Gastroesophageal sphincter (tissue), 4 donors: Measurements from ENCODE around the gene VEPH1. TPM values are rescaled to one million over a fixed set of nuclear protein-coding genes. Genes with fewer than 3 reads are reported as not detected.

Experiments used
- ATAC-seq: fragments of 150-250 bp; one replicate; pipeline ENCODE4 v1.9.1; 2016; ENCODE audit warnings: mild to moderate bottlenecking, moderate library complexity
- H3K27ac ChIP-seq, 4 donors: fragments of 200-600 bp; sonication (generic) in 3 of 4; 1 replicate in 3 of 4; 2 replicates in 1 of 4; pipeline ENCODE4 v1.5.1; 2016 to 2019
- H3K27me3 ChIP-seq: fragments of 200-600 bp; sonication (generic); one replicate; pipeline ENCODE4 v1.5.1; 2019
- H3K36me3 ChIP-seq, 2 donors: fragments of 200-600 bp; sonication (generic); one replicate each; pipeline ENCODE4 v1.5.1; 2019; ENCODE audit warnings: control low read depth in 1 of 2
- H3K4me1 ChIP-seq, 3 donors: fragments of 200-600 bp; sonication (generic); 1 replicate in 2 of 3; 2 replicates in 1 of 3; pipeline ENCODE4 v1.5.1; 2016 to 2019; ENCODE audit warnings: control low read depth in 2 of 3
- H3K4me3 ChIP-seq, 2 donors: fragments of 200-600 bp; sonication (generic); one replicate each; pipeline ENCODE4 v1.5.1; 2019; ENCODE audit warnings: mild to moderate bottlenecking in 1 of 2, moderate library complexity in 1 of 2
- H3K9me3 ChIP-seq, 3 donors: fragments of 200-600 bp; sonication (generic); one replicate each; pipeline ENCODE4 v1.5.1; 2017 to 2019; ENCODE audit warnings: control low read depth in 2 of 3
- CTCF ChIP-seq, 4 experiments: fragments of 200-600 bp in 2 of 4; fragments of 450-650 bp in 2 of 4; sonication (generic) in 1 of 4; IDR thresholded peaks; one replicate each; pipeline ENCODE4 v1.5.1; 2017 to 2019; ENCODE audit warnings: antibody characterized with exemption in 4 of 4, mild to moderate bottlenecking in 2 of 4, moderate library complexity in 2 of 4
- EP300 ChIP-seq: sonication (generic); formaldehyde crosslinking; IDR thresholded peaks from one replicate; pipeline ENCODE4 v1.6.1; 2017; ENCODE audit warnings: antibody characterized with exemption, mild to moderate bottlenecking
- POLR2A ChIP-seq, 2 donors: fragments of 450-650 bp; IDR thresholded peaks; one replicate each; pipeline ENCODE4 v1.6.1; 2017; ENCODE audit warnings: antibody characterized with exemption in 2 of 2, mild to moderate bottlenecking in 2 of 2, moderate library complexity in 1 of 2
- POLR2AphosphoS5 ChIP-seq: sonication (generic); formaldehyde crosslinking; IDR thresholded peaks from one replicate; pipeline ENCODE4 v1.6.1; 2017; ENCODE audit warnings: antibody characterized with exemption
- WGBS, 2 donors: methylation state at CpG; one replicate each; pipeline ENCODE4 v1.1.5; 2018; ENCODE audit warnings: low coverage in 1 of 2; 5-methylcytosine and 5-hydroxymethylcytosine counted together
- total RNA-seq, 4 donors: library from RNA; depleted of rRNA; stranded (reverse); fragments of >200 nt; gene quantifications; one replicate each; pipeline ENCODE4 v1.1.0, GENCODE V29; 2016

The VEPH1 gene
- total RNA-seq, 4 donors from 2014 or later: 0.62 to 2.3 (median 1.7) TPM

GRCh38 chr3:157471064-157471463 lies 32.2 kb downstream of the VEPH1 start:
- ATAC-seq: no peak
- TF ChIP-seq EP300 (no peak), CTCF (IDR thresholded peaks at IDR 0.05) (no peak), POLR2AphosphoS5 (no peak), POLR2A (IDR thresholded peaks at IDR 0.05) (no peak)
- Histone ChIP-seq H3K36me3 (no peaks in the 10 kb centered on the region), H3K4me1 (no peaks in the 10 kb centered on the region), H3K4me3 (no peak overlapping the region), H3K9me3 (no peaks in the 10 kb centered on the region), H3K27ac (no peak overlapping the region), H3K27me3 (no peaks in the 10 kb centered on the region)
- WGBS, 2 donors: 55 to 86% methylated on average over 1 of the region's 1 CpG

DNA sequence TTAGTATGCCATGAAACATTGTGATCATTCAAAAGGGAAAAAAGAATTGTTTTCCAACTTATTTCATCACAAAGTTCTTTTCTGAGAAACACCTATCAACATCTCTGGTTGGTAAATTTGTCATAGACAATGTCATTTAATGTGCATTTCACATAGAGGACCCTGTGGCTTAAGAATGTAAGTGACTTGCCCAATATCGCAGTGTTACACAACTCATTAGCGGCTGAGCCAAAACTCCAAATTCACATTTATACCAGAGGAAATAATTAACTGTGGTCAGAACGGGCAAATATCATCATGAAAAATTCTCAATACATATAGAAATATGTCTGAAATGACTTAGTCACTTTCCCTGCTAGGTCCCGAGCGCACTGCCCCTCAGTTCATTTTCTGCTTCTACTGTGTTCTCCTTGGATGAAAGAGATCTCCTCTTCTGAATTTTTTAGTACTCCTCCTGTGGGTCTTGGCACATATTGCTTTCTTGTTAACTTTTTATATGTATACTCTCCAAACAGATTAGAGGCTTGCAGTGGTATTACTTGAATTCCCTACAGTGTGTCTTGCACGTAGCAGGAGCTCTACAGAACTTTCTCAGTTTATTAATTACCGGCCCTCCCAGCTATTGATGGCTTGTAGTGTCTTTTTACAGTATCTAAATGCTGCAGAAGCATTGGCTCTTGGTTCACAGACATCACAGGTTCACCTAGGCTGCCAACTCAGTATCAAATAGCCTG lies 33.5 kb downstream of the VEPH1 start:
- Histone ChIP-seq H3K4me1 (no peaks in the 10 kb centered on the region), H3K27me3 (no peaks in the 10 kb centered on the region), H3K9me3 (no peaks in the 10 kb centered on the region), H3K4me3 (no peak overlapping the region), H3K27ac (no peak overlapping the region), H3K36me3 (no peaks in the 10 kb centered on the region)
- TF ChIP-seq POLR2AphosphoS5 (no peak), EP300 (no peak), POLR2A (IDR thresholded peaks at IDR 0.05) (no peak), CTCF (IDR thresholded peaks at IDR 0.05) (no peak)
- ATAC-seq: no peak
- 80 to 88% methylated on average over 6 to 7 of the region's 7 CpGs for WGBS, 2 donors

- no peak overlapping the region for H3K27ac ChIP-seq
- ATAC-seq: no peak
- no peak overlapping the region for H3K4me3 ChIP-seq
- no peaks in the 10 kb centered on the region for H3K4me1 ChIP-seq
- no peaks in the 10 kb centered on the region for H3K27me3 ChIP-seq
- no peak for TF ChIP-seq EP300
- no peak for TF ChIP-seq POLR2AphosphoS5
- no peak for TF ChIP-seq POLR2A (IDR thresholded peaks at IDR 0.05)
- no peak for TF ChIP-seq CTCF (IDR thresholded peaks at IDR 0.05)
- no peaks in the 10 kb centered on the region for H3K36me3 ChIP-seq
- WGBS, 2 donors: 23 to 50% methylated on average over 1 of the region's 1 CpG
- H3K9me3 ChIP-seq: no peaks in the 10 kb centered on the region
Observed at GRCh38 chr3:157467200-157467599, 36.0 kb downstream of the VEPH1 start.

- TF ChIP-seq EP300 (no peak), POLR2AphosphoS5 (no peak), POLR2A (IDR thresholded peaks at IDR 0.05) (no peak), CTCF (IDR thresholded peaks at IDR 0.05) (no peak)
- no peak overlapping the region for H3K4me3 ChIP-seq
- H3K36me3 ChIP-seq: no peaks in the 10 kb centered on the region
- H3K4me1 ChIP-seq: no peaks in the 10 kb centered on the region
- no peaks in the 10 kb centered on the region for H3K9me3 ChIP-seq
- H3K27me3 ChIP-seq: no peaks in the 10 kb centered on the region
- 60 to 92% methylated on average over 1 of the region's 1 CpG for whole genome bisulfite sequencing, 2 donors
- H3K27ac ChIP-seq: no peak overlapping the region
- ATAC-seq: no peak
Observed at GRCh38 chr3:157465741-157466140, 37.5 kb downstream of the VEPH1 start.

- no peaks in the 10 kb centered on the region for H3K9me3 ChIP-seq
- no peak overlapping the region for H3K4me3 ChIP-seq
- H3K27me3 ChIP-seq: no peaks in the 10 kb centered on the region
- ATAC-seq: no peak
- TF ChIP-seq CTCF (IDR thresholded peaks at IDR 0.05) (no peak), POLR2AphosphoS5 (no peak), POLR2A (IDR thresholded peaks at IDR 0.05) (no peak), EP300 (no peak)
- no peaks in the 10 kb centered on the region for H3K4me1 ChIP-seq
- H3K36me3 ChIP-seq: no peaks in the 10 kb centered on the region
- H3K27ac ChIP-seq: no peak overlapping the region
- 44 to 58% methylated on average over 3 of the region's 3 CpGs for WGBS, 2 donors
Observed at GRCh38 chr3:157464321-157464720, 38.9 kb downstream of the VEPH1 start.
